Measurements from ENCODE around the gene GLRX.
"Not testable (repeated sequence)": the region's sequence is repeated elsewhere in the genome, so short reads cannot be mapped to it uniquely, and the experiment has no call there.

DNA sequence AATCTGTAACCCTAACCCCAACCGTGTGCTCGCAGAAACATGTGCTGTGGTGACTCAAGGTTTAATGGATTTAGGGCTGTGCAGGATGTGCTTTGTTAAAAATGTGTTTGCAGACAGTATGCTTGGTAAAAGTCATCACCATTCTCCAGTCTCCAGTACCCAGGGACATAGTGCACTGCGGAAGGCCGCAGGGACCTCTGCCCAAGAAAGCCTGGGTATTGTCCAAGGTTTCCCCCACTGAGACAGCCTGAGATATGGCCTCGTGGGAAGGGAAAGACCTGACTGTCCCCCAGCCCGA, 11.5 kb downstream of the GLRX start:
- TF ChIP-seq POLR2AphosphoS5 (IDR thresholded peaks at IDR 0.05; ENCODE audit: borderline replicate concordance, low read depth, low read length); EZH2 (IDR thresholded peaks at IDR 0.05); FOXP2 (optimal IDR thresholded peaks at IDR 0.05; ENCODE audit: control extremely low read depth, extremely low read length, insufficient read depth): not testable (repeated sequence)

Data from SK-N-MC (cell line).